ENCODE measurements around the gene PLEKHG1. TPM values are rescaled to one million over a fixed set of nuclear protein-coding genes. Genes with fewer than 3 reads are reported as not detected.
A peak's percentile ranks its signal among the peaks of the same experiment; 100 is the strongest.

PLEKHG1 gene
- total RNA-seq, 1 donor from 2014 or later: 57.7 TPM

GRCh38 chr6:150587637-150588036 is 12.0 kb upstream of the PLEKHG1 start:
- no peak for DNase-seq (ENCODE audit: low spot score)
- no peak for ATAC-seq
- intact Hi-C loops (cut with DNase I): no loop called here

DNA sequence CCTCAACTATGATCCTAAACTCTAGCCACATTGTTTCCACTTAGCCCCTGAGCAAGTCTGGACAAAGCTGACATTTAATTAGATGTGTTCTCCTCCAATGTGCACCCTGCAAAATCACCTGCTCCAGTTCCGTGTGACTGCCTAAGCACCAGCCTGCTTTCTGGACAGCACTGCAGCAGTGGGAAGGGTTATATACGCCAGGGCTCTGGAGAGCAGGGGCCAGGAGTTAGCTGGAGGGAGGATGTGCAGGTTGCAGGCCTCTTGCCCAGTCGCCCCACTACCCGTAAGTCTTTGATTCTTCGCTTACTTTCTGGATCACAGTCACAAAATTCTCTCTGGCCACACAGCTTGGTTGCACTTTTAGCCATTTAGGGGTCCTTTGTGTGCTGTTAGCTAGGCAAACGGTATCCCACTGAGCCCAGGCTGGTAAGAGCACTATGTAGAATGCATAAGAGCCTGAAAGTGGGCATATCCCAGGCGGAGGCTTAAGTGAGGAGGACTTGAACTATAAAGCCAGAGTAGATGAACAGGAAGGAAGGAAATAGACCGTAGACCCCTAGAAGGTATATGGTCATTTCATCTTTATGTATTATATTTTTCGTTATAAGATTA is 10.7 kb upstream of the PLEKHG1 start:
- intact Hi-C loops (cut with DNase I): no loop called here
- ATAC-seq (no peak), DNase-seq (ENCODE audit: low spot score) (no peak)

DNA sequence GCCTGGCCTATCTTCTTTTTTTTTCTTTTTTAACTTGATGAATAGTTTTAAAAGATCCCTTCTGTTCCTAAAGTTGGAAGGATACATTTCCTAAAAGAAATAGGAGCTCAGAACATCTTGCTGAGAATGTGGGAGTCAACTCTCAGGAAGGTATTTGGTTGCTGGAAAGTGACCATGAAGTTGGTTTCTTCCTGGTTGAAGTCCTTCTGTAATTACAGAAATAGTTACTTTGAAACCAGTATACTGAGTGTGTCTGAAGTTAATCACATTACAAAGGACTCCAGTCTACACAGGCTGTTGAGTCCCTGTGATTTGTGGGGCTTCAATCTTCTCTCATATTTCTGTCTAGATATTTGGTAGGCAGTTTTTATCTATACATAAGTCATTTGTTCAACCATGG is 9.8 kb upstream of the PLEKHG1 start:
- ATAC-seq (no peak), DNase-seq (ENCODE audit: low spot score) (no peak)
- intact Hi-C loops (cut with DNase I): no loop called here

DNA sequence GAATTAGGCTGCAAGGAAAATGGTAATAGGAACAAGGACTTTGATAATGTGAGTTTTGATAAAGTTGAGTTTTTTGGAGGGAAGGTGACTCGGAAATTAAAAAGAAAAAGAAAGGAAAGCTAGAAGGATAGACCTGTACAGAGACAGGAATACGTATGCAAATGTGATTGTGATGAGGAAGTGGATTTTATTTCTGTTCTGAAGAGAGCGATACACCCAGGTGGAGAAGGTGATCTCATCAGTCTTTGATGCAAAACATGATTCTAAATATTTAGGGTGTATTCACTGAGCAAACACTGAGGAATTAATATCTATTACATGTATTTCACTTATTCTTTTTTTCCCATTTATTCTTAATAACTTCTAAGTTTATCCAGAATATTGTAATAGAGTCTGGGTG is 9.2 kb upstream of the PLEKHG1 start:
- DNase-seq (ENCODE audit: low spot score) (no peak), ATAC-seq (no peak)
- intact Hi-C loops (cut with DNase I): no loop called here

DNA sequence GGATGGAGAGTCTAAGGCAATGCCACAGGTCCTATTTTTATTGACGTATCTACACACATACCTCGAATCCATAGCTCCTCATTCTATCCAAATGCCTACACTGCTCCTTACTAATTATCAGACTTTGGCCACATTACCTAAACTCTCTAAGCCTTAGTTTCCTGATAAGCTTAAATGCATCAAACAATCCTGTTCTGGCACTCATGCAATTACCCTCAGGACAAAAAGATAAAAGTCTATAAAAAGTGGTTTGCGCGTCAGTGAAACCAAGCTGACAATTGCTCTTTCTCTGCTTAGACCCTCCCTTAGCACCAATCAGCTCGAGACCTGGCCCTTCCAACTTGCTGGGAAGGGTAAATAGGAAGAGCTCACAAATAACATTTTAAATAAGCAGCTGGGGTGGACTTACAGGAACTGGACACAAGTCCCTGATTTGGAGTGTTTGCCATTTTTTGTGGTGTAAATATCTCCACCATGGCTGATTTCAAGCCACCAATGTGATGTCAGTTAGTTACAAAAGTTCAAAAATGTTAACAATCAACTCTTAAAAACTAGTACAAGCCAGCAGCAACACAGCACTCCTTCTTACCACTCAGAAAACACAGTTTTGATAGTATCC is 7.2 kb upstream of the PLEKHG1 start:
- no peak for ATAC-seq
- DNase-seq (ENCODE audit: low spot score): no peak
- intact Hi-C loops (cut with DNase I): no loop called here

- ATAC-seq (no peak), DNase-seq (ENCODE audit: low spot score) (no peak)
- intact Hi-C loops (cut with DNase I): no loop called here
These were observed 6.6 kb upstream of the PLEKHG1 start for GRCh38 chr6:150593119-150593518.

GRCh38 chr6:150596439-150596838 is 3.2 kb upstream of the PLEKHG1 start:
- no peak for DNase-seq (ENCODE audit: low spot score)
- intact Hi-C loops (cut with DNase I): no loop called here

GRCh38 chr6:150598401-150598800 is 1.3 kb upstream of the PLEKHG1 start:
- ATAC-seq (no peak), DNase-seq (ENCODE audit: low spot score) (no peak)
- intact Hi-C loops (cut with DNase I): no loop called here

More at GRCh38 chr6:150596439-150596838, 3.2 kb upstream of the PLEKHG1 start:
- no peak for ATAC-seq

GRCh38 chr6:150598858-150599198 is 857 bp upstream of the PLEKHG1 start:
- DNase-seq (ENCODE audit: low spot score) (no peak), ATAC-seq (no peak)

DNA sequence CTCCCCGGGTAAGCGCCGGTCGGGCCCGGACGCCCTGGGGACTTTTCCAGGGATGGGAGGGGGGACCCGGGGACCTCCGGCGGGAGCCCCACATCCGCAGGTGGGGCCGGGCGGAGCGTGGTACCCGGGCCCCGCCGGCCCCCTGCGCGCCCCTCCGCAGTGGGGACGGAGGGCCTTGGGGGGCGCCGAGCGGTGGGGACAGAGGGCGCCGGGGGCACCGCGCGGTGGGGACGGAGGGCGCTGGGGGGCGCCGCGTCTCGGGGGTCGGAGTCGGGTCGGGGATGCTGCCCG is 270 bp downstream of the PLEKHG1 start:
- no peak for ATAC-seq
- no peak for DNase-seq (ENCODE audit: low spot score)
- intact Hi-C loops (cut with DNase I): no loop called here

More at GRCh38 chr6:150598858-150599198, 857 bp upstream of the PLEKHG1 start:
- intact Hi-C loops (cut with DNase I): no loop called here

DNA sequence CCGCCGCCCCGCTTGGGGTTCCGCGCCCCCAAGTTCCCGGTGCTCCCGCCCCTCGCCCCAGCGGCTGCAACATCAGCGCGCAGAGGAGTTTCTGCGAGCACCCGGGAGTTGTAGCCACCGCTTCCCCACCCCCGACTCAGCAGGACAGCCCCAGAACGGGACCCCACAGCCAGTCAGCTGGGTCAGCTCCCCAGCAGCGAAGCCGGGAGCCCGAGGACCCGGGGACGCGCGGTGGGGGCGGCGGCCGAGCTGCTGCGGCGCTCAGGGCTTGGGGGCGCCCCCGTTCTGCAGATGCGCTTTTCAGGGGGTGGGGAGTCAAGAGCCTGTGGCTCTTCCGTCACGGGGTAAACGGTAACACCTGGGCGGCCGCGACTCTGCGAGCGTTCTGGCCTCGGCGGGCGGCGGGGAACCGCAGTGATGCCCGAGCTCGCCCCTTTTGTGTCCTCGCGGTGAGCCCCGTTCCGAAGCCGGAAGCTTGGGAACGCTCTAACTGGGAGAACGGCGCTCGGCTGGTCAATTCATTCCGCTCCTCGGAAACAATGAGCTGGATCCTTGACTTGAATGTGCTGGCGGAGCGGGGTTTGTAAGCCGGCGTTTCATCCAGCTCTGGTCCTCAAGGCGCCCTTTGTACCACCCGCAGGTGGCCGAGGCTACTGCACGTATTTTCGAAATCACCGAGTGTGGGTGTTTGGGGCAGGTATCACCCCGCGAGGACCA is 774 bp downstream of the PLEKHG1 start:
- peak; percentile 75 for DNase-seq (ENCODE audit: low spot score)
- intact Hi-C loops (cut with DNase I): no loop called here

DNA sequence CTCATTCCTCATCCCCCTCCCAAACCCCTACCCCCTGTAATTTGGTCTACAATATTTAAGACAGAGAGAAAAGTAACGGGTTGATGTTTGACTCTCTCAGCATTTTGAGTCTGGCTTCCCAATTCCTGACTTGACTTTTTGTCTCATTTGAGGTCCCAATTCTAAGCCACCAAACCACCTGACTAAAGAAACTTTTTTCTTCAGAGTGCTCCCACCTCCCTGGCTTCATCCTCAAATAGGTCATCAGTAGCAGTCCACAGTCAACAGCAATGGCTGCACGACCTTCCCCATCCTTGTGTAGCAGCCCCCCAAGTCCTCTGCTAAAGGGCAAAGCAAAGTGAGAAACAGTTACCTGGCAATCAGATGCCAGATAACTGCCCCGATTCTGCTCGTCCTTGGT is 1.8 kb downstream of the PLEKHG1 start:
- DNase-seq (ENCODE audit: low spot score) (no peak), ATAC-seq (no peak)
- intact Hi-C loops (cut with DNase I): no loop called here

More for the DNA sequence above, 774 bp downstream of the PLEKHG1 start:
- peak; percentile 81 for ATAC-seq

- intact Hi-C loops (cut with DNase I): no loop called here
- ATAC-seq (no peak), DNase-seq (ENCODE audit: low spot score) (no peak)
These were observed 3.5 kb downstream of the PLEKHG1 start for GRCh38 chr6:150603176-150603575.

GRCh38 chr6:150604467-150604866 is 4.8 kb downstream of the PLEKHG1 start:
- DNase-seq (ENCODE audit: low spot score) (no peak), ATAC-seq (no peak)
- intact Hi-C loops (cut with DNase I): no loop called here

DNA sequence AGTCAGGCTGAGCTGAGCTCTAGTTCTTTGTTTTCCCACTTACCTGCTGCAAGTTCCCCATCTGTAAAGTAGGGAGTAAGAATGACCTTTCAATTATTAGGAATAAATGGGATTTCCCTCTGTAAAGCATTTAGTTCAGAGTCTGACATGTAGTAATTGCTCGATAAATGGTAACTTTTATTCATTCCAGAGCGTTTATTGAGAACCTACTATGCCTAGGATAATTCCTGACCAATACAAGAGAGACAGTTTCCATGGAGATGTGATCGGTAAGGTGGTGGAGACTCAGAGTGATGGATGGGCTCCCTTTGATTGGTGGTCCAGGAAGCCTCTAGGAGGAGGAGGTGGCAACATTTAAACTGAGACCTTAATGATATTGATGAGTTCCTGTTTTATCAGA is 5.6 kb downstream of the PLEKHG1 start:
- intact Hi-C loops (cut with DNase I): no loop called here
- ATAC-seq: no peak
- no peak for DNase-seq (ENCODE audit: low spot score)

GRCh38 chr6:150606168-150606591 is 6.5 kb downstream of the PLEKHG1 start:
- DNase-seq (ENCODE audit: low spot score) (no peak), ATAC-seq (no peak)
- intact Hi-C loops (cut with DNase I): no loop called here

DNA sequence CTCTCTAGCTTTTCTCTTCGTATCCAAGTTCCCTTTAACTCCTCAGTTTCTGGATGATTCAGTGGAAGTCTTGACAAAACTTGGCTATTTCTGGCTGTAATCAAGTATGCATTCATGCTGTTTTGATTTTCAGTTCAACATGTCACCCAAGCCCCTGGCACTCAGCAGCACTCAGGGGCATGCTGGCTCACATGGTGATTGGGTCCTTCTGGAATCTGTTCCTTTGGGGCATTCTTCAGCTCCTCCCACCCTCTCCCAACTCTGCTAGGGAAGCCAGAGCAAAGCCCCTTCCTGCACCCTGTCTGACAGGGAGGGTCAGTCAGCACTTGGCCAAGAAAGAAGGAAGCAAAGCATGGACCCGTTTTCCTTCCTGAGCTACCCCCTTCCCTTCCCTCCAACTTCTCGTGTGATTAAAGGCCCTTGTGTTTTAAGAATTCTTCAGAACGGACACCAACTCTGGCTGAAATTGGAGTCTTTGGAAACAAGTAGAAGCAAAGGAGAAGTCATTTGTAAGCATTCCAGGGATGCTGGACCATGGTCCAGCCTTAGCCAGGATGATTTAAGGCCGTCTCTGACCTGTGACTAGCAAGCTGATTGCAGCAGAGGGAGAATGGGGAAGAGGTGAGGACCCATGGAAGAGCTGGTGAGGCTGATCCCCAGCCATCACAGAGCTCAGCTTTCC is 7.1 kb downstream of the PLEKHG1 start:
- ATAC-seq (peak; percentile 53), DNase-seq (ENCODE audit: low spot score) (no peak)
- intact Hi-C loops (cut with DNase I): no loop called here

- intact Hi-C loops (cut with DNase I): no loop called here
- DNase-seq (ENCODE audit: low spot score): no peak
These were observed 7.6 kb downstream of the PLEKHG1 start for GRCh38 chr6:150607329-150607650.

GRCh38 chr6:150610584-150610983 is 10.9 kb downstream of the PLEKHG1 start:
- ATAC-seq (no peak), DNase-seq (ENCODE audit: low spot score) (no peak)
- intact Hi-C loops (cut with DNase I): no loop called here

More at GRCh38 chr6:150607329-150607650, 7.6 kb downstream of the PLEKHG1 start:
- ATAC-seq: no peak

DNA sequence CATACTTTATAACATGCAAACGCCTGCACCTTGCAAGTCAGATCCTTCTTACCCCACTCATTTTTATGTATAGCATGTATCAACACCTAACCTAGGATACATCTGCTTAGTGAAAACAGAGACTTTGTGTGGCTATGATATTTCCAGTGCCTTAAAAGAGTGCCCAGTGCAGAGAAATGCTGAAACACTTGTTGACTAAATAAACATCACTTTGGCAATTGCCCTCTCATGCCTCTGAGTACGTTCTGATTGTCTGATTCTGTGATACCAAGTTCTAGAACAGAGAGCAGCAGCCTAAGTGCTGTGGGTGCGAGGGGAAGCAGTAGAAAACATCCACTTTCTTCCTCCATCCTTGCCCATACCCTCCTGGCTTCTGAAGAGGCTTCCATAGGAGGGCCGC is 13.6 kb downstream of the PLEKHG1 start:
- intact Hi-C loops (cut with DNase I): no loop called here
- DNase-seq (ENCODE audit: low spot score): no peak
- ATAC-seq: no peak

Measured in sciatic nerve (tissue), 2 donors.